ENCODE measurements around the gene CHI3L2. TPM values are rescaled to one million over a fixed set of nuclear protein-coding genes. Genes with fewer than 3 reads are reported as not detected.

CHI3L2 gene
- total RNA-seq, 1 donor from 2014 or later: 5.6 TPM

DNA sequence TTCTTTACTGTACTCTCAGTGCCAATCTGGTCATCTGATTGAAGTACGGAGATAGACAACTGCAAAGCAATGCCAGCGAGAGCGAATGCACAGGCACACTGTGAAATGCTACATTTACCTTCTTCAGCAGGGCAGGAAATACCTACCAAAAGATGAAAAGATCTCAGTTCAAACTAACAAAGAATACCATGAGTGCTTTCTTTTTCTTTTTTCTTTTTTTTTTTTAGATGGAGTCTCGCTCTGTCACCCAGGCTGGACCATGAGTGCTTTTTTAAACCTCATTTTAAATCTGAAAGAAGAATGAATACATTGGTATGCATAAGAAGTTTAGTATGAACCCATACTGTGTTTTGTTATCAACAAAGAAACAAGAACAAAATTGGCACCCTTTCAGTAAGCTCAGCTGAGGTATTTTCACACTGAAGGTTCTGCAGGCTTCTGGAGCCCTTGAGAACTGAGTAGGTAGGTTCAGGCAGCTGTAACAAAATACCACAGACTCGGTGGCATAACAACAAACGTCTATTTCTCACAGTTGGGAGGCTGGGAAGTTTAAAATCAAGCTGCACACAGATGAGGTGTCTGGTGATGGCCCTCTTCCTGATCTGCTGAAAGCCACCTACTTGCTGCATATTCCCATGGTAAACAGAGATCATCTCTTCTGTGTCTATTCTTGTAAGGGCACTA, 1.7 kb upstream of the CHI3L2 start:
- H3K27ac ChIP-seq: no peak overlapping the region
- TF ChIP-seq, protein P1, sequence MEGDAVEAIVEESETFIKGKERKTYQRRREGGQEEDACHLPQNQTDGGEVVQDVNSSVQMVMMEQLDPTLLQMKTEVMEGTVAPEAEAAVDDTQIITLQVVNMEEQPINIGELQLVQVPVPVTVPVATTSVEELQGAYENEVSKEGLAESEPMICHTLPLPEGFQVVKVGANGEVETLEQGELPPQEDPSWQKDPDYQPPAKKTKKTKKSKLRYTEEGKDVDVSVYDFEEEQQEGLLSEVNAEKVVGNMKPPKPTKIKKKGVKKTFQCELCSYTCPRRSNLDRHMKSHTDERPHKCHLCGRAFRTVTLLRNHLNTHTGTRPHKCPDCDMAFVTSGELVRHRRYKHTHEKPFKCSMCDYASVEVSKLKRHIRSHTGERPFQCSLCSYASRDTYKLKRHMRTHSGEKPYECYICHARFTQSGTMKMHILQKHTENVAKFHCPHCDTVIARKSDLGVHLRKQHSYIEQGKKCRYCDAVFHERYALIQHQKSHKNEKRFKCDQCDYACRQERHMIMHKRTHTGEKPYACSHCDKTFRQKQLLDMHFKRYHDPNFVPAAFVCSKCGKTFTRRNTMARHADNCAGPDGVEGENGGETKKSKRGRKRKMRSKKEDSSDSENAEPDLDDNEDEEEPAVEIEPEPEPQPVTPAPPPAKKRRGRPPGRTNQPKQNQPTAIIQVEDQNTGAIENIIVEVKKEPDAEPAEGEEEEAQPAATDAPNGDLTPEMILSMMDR (IDR thresholded peaks at IDR 0.05): no peak
- H3K4me3 ChIP-seq: no peak overlapping the region
- H3K4me1 ChIP-seq: peaks cover 10% of the 10 kb centered on the region
- no peaks in the 10 kb centered on the region for H3K36me3 ChIP-seq
- no peaks in the 10 kb centered on the region for H3K27me3 ChIP-seq
- H3K9me3 ChIP-seq: no peaks in the 10 kb centered on the region
- intact Hi-C loops (cut with DNase I): loop anchor here (5.0 kb wide), 1 partner anchor 176 kb away; no protein-coding TSS in a partner anchor
- DNase-seq (ENCODE audit: extremely low spot score in 2 of 2): no peak

DNA sequence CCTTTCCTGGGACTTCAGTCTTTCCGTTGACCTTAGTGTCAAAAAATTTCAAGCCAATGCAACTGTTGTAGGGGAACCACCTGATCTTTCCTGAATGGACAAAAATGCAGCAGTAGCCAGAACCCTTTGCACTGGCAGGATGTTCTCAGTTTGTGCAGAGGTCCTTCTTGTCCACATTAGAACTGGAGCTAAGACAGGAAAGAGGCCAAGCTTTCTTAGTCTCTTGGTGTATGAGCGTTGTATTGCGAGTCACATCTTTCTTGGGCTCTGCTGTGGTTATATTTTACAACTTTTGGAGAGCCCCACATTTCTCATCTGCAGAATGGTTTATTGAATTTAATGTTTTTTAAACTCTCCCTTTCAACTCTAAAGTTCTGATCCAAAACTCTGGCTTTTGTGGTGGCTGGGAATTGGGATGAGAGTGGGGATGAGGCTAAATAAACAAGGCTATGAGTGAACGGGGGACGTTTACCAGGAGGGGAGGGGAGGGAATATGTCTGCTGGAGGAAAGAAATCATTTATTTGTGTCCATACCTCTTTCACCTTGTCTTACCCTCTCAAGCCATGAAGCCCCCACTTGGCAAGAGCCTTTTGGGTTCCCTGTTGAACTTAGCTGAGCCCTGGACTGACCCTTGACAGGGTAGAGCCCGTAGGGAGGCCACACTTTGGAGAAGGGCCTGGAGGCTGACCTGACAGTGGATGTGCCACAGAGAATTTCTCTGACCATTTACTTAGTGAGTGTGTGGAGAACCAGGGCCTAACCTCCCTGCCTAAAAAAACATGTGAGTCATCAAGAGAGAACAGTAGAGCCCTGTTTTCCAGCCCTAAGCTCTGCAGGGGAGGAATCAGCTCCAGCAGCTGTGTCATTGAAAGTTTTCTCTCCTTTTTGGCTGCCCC, 586 bp downstream of the CHI3L2 start:
- intact Hi-C loops (cut with DNase I): loop anchor here (5.0 kb wide), 1 partner anchor 174 kb away; no protein-coding TSS in a partner anchor
- H3K9me3 ChIP-seq: no peaks in the 10 kb centered on the region
- no peaks in the 10 kb centered on the region for H3K36me3 ChIP-seq
- H3K27me3 ChIP-seq: no peaks in the 10 kb centered on the region
- peak overlapping the region; percentile 51 for H3K27ac ChIP-seq
- no peaks in the 10 kb centered on the region for H3K4me1 ChIP-seq
- H3K4me3 ChIP-seq: no peak overlapping the region
- peak in 1 of 2 donors; percentile 88 for DNase-seq (ENCODE audit: extremely low spot score in 2 of 2)
- TF ChIP-seq, protein P1 (IDR thresholded peaks at IDR 0.05): no peak
- TF ChIP-seq POLR2AphosphoS5 (IDR thresholded peaks at IDR 0.05; ENCODE audit: insufficient read depth in 1 of 2, low read depth in 1 of 2) (peak in 1 of 2 donors; percentile 21), POLR2A (IDR thresholded peaks at IDR 0.05) (no peak)

DNA sequence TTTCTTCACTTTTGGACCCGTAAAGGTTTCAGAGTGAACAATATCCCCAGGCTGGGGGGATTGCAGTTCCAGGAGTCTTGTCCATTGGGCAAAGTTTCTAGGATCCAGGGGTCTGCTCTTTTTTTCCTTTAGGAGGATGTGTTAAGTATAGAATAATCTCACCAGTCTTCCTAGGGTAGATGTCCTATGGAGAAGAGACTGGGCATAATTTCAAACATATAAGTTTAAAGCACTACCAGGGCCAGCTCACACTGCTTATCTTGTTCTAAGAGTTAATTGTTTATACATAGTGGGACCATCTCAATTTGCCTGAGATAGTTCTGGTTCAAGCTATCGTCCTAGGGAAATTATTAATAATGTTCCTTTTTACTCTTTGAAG, 1.2 kb downstream of the CHI3L2 start:
- Histone ChIP-seq H3K4me1 (no peaks in the 10 kb centered on the region), H3K4me3 (no peak overlapping the region), H3K36me3 (no peaks in the 10 kb centered on the region), H3K27me3 (no peaks in the 10 kb centered on the region), H3K27ac (peak overlapping the region; percentile 51), H3K9me3 (no peaks in the 10 kb centered on the region)
- TF ChIP-seq, protein P1 (IDR thresholded peaks at IDR 0.05): no peak
- TF ChIP-seq POLR2A (IDR thresholded peaks at IDR 0.05) (no peak), POLR2AphosphoS5 (IDR thresholded peaks at IDR 0.05; ENCODE audit: insufficient read depth in 1 of 2, low read depth in 1 of 2) (no peak)
- no peak for DNase-seq (ENCODE audit: extremely low spot score in 2 of 2)
- intact Hi-C loops (cut with DNase I): loop anchor here (5.0 kb wide), 1 partner anchor 174 kb away; no protein-coding TSS in a partner anchor

DNA sequence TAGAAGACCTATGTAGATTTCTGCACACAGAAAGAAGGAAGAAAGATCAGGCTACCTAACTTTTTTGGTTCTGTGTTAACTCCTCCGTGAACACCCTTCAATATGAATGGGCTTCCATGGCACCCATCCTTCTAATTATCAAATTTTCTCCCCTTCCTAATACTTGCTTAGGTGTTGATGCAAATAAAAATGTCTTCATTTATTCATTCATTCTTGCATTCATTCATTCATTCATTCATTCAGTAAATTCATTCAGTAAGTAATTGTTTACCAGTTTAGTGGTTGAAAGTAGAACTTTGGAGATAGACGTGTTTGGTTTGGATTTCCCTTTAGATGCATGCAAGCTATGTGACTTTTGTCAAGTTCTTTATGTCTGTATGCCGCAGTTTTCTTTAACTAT, 4.6 kb downstream of the CHI3L2 start:
- intact Hi-C loops (cut with DNase I): no loop called here
- TF ChIP-seq POLR2A (IDR thresholded peaks at IDR 0.05) (no peak), POLR2AphosphoS5 (IDR thresholded peaks at IDR 0.05; ENCODE audit: insufficient read depth in 1 of 2, low read depth in 1 of 2) (no peak)
- TF ChIP-seq, protein P1 (IDR thresholded peaks at IDR 0.05): no peak
- Histone ChIP-seq H3K9me3 (no peaks in the 10 kb centered on the region), H3K4me1 (peaks cover 10% of the 10 kb centered on the region), H3K4me3 (no peak overlapping the region), H3K36me3 (no peaks in the 10 kb centered on the region), H3K27ac (no peak overlapping the region), H3K27me3 (no peaks in the 10 kb centered on the region)
- no peak for DNase-seq (ENCODE audit: extremely low spot score in 2 of 2)
